Spleen (tissue), 7 donors: ENCODE results near the gene GALK1.

ENCODE experiments used
- POLR2A ChIP-seq, 3 donors: fragments of 450-650 bp; IDR thresholded peaks; one replicate each; pipeline ENCODE4 v1.5.1; 2017; ENCODE audit warnings: antibody characterized with exemption in 3 of 3, mild to moderate bottlenecking in 1 of 3
- POLR2AphosphoS5 ChIP-seq, 3 donors: sonication (generic); formaldehyde crosslinking; IDR thresholded peaks; one replicate each; pipeline ENCODE4 v1.5.1; 2017; ENCODE audit warnings: antibody characterized with exemption in 3 of 3
- TF ChIP-seq, protein P1 (sequence below), 11 experiments: fragments of 200-600 bp in 7 of 11; fragments of 450-650 bp in 4 of 11; sonication (generic) in 4 of 11; IDR thresholded peaks in 8 of 11; conservative IDR thresholded peaks in 3 of 11; 1 replicate in 7 of 11; 2 replicates in 4 of 11; pipeline versions ENCODE4 v1.4.0 to v1.8.0; 2016 to 2021; ENCODE audit warnings: antibody characterized with exemption in 11 of 11, inconsistent platforms in 4 of 11, mild to moderate bottlenecking in 1 of 11
- donor health status: DM: no; HTN: no; CAD: no; lungs with moderate emphysema.
- donor health status: DM: no; HTN: no; CAD: no.
- donor health status: DM: no; HTN: no; CAD: no.

GRCh38 chr17:75777296-75777922 is 12.4 kb upstream of the GALK1 start:
- TF ChIP-seq, protein P1, sequence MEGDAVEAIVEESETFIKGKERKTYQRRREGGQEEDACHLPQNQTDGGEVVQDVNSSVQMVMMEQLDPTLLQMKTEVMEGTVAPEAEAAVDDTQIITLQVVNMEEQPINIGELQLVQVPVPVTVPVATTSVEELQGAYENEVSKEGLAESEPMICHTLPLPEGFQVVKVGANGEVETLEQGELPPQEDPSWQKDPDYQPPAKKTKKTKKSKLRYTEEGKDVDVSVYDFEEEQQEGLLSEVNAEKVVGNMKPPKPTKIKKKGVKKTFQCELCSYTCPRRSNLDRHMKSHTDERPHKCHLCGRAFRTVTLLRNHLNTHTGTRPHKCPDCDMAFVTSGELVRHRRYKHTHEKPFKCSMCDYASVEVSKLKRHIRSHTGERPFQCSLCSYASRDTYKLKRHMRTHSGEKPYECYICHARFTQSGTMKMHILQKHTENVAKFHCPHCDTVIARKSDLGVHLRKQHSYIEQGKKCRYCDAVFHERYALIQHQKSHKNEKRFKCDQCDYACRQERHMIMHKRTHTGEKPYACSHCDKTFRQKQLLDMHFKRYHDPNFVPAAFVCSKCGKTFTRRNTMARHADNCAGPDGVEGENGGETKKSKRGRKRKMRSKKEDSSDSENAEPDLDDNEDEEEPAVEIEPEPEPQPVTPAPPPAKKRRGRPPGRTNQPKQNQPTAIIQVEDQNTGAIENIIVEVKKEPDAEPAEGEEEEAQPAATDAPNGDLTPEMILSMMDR (IDR thresholded peaks at IDR 0.05 in 8 of 11, conservative IDR thresholded peaks at IDR 0.05 in 3 of 11): no peak
- TF ChIP-seq POLR2AphosphoS5 (IDR thresholded peaks at IDR 0.05) (no peak), POLR2A (IDR thresholded peaks at IDR 0.05) (no peak)
